CD4-positive, CD25-positive, alpha-beta regulatory T cell (primary cell): Measurements from ENCODE around the gene RALBP1. TPM values are rescaled to one million over a fixed set of nuclear protein-coding genes. Genes with fewer than 3 reads are reported as not detected.
"Not testable (repeated sequence)": the region's sequence is repeated elsewhere in the genome, so short reads cannot be mapped to it uniquely, and the experiment has no call there.

Experiments used
- ATAC-seq, 2 donors: fragments of 150-1000 bp; cut with Tn5 transposase; one replicate each; pipeline ENCODE4 v1.10.0; 2021; ENCODE audit warnings: low read depth in 2 of 2, moderate number of reproducible peaks in 2 of 2, moderate library complexity in 1 of 2
- DNase-seq, 3 donors: peaks; one replicate each; pipeline versions ENCODE4 v3.0.0 to v3.0.0-alpha.2; 2012 to 2022; ENCODE audit warnings: mixed read lengths in 1 of 3
- H3K27ac ChIP-seq: one replicate; pipeline ENCODE4 v1.7.0; 2013; ENCODE audit warnings: mild to moderate bottlenecking, low read length; ENCODE audit not compliant: insufficient read depth, poor library complexity, severe bottlenecking
- H3K27me3 ChIP-seq: one replicate; pipeline ENCODE4 v1.7.0; 2013; ENCODE audit warnings: low read length; ENCODE audit not compliant: control insufficient read depth, insufficient read depth
- H3K36me3 ChIP-seq: one replicate; pipeline ENCODE4 v1.7.0; 2013; ENCODE audit warnings: mild to moderate bottlenecking, low read length, moderate library complexity; ENCODE audit not compliant: control insufficient read depth, insufficient read depth
- H3K4me1 ChIP-seq: 2 replicates; pipeline ENCODE4 v1.7.0; 2013; ENCODE audit warnings: mild to moderate bottlenecking, low read length; ENCODE audit not compliant: insufficient read depth, control insufficient read depth, poor library complexity, severe bottlenecking
- H3K4me3 ChIP-seq: one replicate; pipeline ENCODE4 v1.7.0; 2013; ENCODE audit warnings: low read depth, mild to moderate bottlenecking, low read length, moderate library complexity
- H3K9me3 ChIP-seq, 2 experiments: 1 replicate in 1 of 2; 2 replicates in 1 of 2; pipeline ENCODE4 v1.7.0; 2013; ENCODE audit warnings: low read length in 2 of 2, mild to moderate bottlenecking in 1 of 2, moderate library complexity in 1 of 2; ENCODE audit not compliant: control insufficient read depth in 2 of 2
- H3K27ac Mint-ChIP-seq, 3 donors: one replicate each; pipeline ENCODE4 v1.8.0; 2020 to 2022; ENCODE audit warnings: mild to moderate bottlenecking in 3 of 3, mixed read lengths in 3 of 3, moderate library complexity in 2 of 3
- H3K27me3 Mint-ChIP-seq: one replicate; pipeline ENCODE4 v1.8.0; 2022; ENCODE audit warnings: mild to moderate bottlenecking, mixed read lengths
- H3K36me3 Mint-ChIP-seq: one replicate; pipeline ENCODE4 v1.8.0; 2020; ENCODE audit warnings: mixed read lengths
- H3K4me1 Mint-ChIP-seq, 4 donors: one replicate each; pipeline ENCODE4 v1.8.0; 2020 to 2022; ENCODE audit warnings: mixed read lengths in 4 of 4, mild to moderate bottlenecking in 1 of 4
- H3K4me3 Mint-ChIP-seq, 4 donors: one replicate each; pipeline ENCODE4 v1.8.0; 2020 to 2022; ENCODE audit warnings: mild to moderate bottlenecking in 4 of 4, mixed read lengths in 4 of 4, moderate library complexity in 3 of 4
- H3K9me3 Mint-ChIP-seq, 7 donors: one replicate each; pipeline ENCODE4 v1.8.0; 2020 to 2022; ENCODE audit warnings: mixed read lengths in 7 of 7, mild to moderate bottlenecking in 3 of 7, moderate library complexity in 2 of 7
- polyA plus RNA-seq, 4 donors: library from polyadenylated mRNA; unstranded; fragments of 300-500 nt; fragmentation: Illumina TruSeq; gene quantifications; one replicate each; pipeline ENCODE4 v1.2.3, GENCODE V29; 2021
- total RNA-seq: library from RNA; stranded (reverse); gene quantifications from one replicate; pipeline ENCODE4 v1.2.3, GENCODE V29; 2022

Gene RALBP1
- total and polyA plus RNA-seq, 5 donors from 2014 or later = 27.0 to 42.3 (median 38.4) TPM

GRCh38 chr18:9475643-9476591, 604 bp downstream of the RALBP1 start:
- H3K4me1 ChIP-seq = peaks cover 24% of the 10 kb centered on the region
- H3K27me3 ChIP-seq = peaks cover 13% of the 10 kb centered on the region
- Mint-ChIP-seq H3K36me3 (peaks cover 5% of the 10 kb centered on the region), H3K4me3 (peak overlapping the region; percentile 97 to 99 (median 98)), H3K9me3 (no peaks in the 10 kb centered on the region), H3K4me1 (peaks cover 25 to 46% (median 29%) of the 10 kb centered on the region in 4 donors), H3K27me3 (peaks cover 16% of the 10 kb centered on the region), H3K27ac (peak overlapping the region; percentile 15 to 95 (median 70))
- H3K9me3 ChIP-seq = no peaks in the 10 kb centered on the region
- peak; percentile 2 to 3 for ATAC-seq
- H3K27ac ChIP-seq = peak overlapping the region; percentile 76
- H3K36me3 ChIP-seq = peaks cover 4% of the 10 kb centered on the region
- H3K4me3 ChIP-seq = peak overlapping the region; percentile 86
- peak; percentile 7 to 67 (median 57) for DNase-seq

- peaks cover 13% of the 10 kb centered on the region for H3K27me3 ChIP-seq
- Mint-ChIP-seq H3K27ac (peak overlapping the region in 2 of 3 donors; percentile 84 to 90), H3K36me3 (peaks cover 12% of the 10 kb centered on the region), H3K27me3 (peaks cover 16% of the 10 kb centered on the region), H3K4me3 (peak overlapping the region; percentile 66 to 97 (median 90)), H3K4me1 (peaks cover 31 to 54% (median 33%) of the 10 kb centered on the region in 4 donors)
- H3K9me3 ChIP-seq, H3K36me3 ChIP-seq, DNase-seq, H3K27ac ChIP-seq, H3K9me3 Mint-ChIP-seq, ATAC-seq: not testable (repeated sequence)
- peak overlapping the region; percentile 86 for H3K4me3 ChIP-seq
- peaks cover 24% of the 10 kb centered on the region for H3K4me1 ChIP-seq
Observed at GRCh38 chr18:9476949-9477348, 1.6 kb downstream of the RALBP1 start.

GRCh38 chr18:9477509-9477908, 2.2 kb downstream of the RALBP1 start:
- Histone ChIP-seq H3K27me3 (peaks cover 10% of the 10 kb centered on the region), H3K4me1 (peaks cover 24% of the 10 kb centered on the region), H3K4me3 (peak overlapping the region; percentile 9), H3K27ac (peak overlapping the region; percentile 6), H3K9me3 (no peaks in the 10 kb centered on the region), H3K36me3 (peaks cover 4% of the 10 kb centered on the region)
- Mint-ChIP-seq H3K4me1 (peaks cover 33 to 59% (median 36%) of the 10 kb centered on the region in 4 donors), H3K9me3 (no peaks in the 10 kb centered on the region), H3K36me3 (peaks cover 13% of the 10 kb centered on the region), H3K27ac (peak overlapping the region in 1 of 3 donors; percentile 94), H3K27me3 (peaks cover 13% of the 10 kb centered on the region), H3K4me3 (peak overlapping the region; percentile 22 to 97 (median 81))
- no peak for DNase-seq
- no peak for ATAC-seq

- no peak for DNase-seq
- H3K27ac Mint-ChIP-seq = no peak overlapping the region
- H3K4me1 Mint-ChIP-seq = peaks cover 33 to 66% (median 42%) of the 10 kb centered on the region in 4 donors
- peaks cover 18% of the 10 kb centered on the region for H3K36me3 Mint-ChIP-seq
- Histone ChIP-seq H3K27ac (no peak overlapping the region), H3K4me1 (peaks cover 24% of the 10 kb centered on the region), H3K27me3 (peaks cover 3% of the 10 kb centered on the region), H3K9me3 (no peaks in the 10 kb centered on the region), H3K36me3 (peaks cover 4% of the 10 kb centered on the region), H3K4me3 (no peak overlapping the region)
- no peak for ATAC-seq
- H3K9me3 Mint-ChIP-seq = no peaks in the 10 kb centered on the region
- peaks cover 11% of the 10 kb centered on the region for H3K27me3 Mint-ChIP-seq
- H3K4me3 Mint-ChIP-seq = no peak overlapping the region
Observed at GRCh38 chr18:9478545-9478944, 3.2 kb downstream of the RALBP1 start.

GRCh38 chr18:9482790-9483189, 7.5 kb downstream of the RALBP1 start:
- DNase-seq = no peak
- H3K36me3 ChIP-seq = peaks cover 4% of the 10 kb centered on the region
- H3K27me3 ChIP-seq = no peaks in the 10 kb centered on the region
- H3K27ac Mint-ChIP-seq = no peak overlapping the region
- no peak overlapping the region for H3K27ac ChIP-seq
- ATAC-seq = no peak
- no peak overlapping the region for H3K4me3 ChIP-seq
- no peaks in the 10 kb centered on the region for H3K9me3 ChIP-seq
- H3K4me1 ChIP-seq = no peaks in the 10 kb centered on the region
- no peak overlapping the region for H3K4me3 Mint-ChIP-seq
- H3K4me1 Mint-ChIP-seq = peaks cover 28 to 58% (median 46%) of the 10 kb centered on the region in 4 donors
- no peaks in the 10 kb centered on the region for H3K27me3 Mint-ChIP-seq
- H3K9me3 Mint-ChIP-seq = peaks cover 0 to 5% (median 0%) of the 10 kb centered on the region in 7 donors
- peaks cover 30% of the 10 kb centered on the region for H3K36me3 Mint-ChIP-seq

- ATAC-seq (no peak), DNase-seq (no peak)
- no peak overlapping the region for H3K27ac ChIP-seq
- H3K9me3 ChIP-seq = no peaks in the 10 kb centered on the region
- no peak overlapping the region for H3K4me3 Mint-ChIP-seq
- H3K36me3 Mint-ChIP-seq = peaks cover 35% of the 10 kb centered on the region
- peaks cover 0 to 5% (median 0%) of the 10 kb centered on the region in 7 donors for H3K9me3 Mint-ChIP-seq
- H3K4me1 Mint-ChIP-seq = peaks cover 32 to 54% (median 44%) of the 10 kb centered on the region in 4 donors
- no peaks in the 10 kb centered on the region for H3K27me3 Mint-ChIP-seq
- no peaks in the 10 kb centered on the region for H3K4me1 ChIP-seq
- H3K27me3 ChIP-seq = no peaks in the 10 kb centered on the region
- H3K27ac Mint-ChIP-seq = no peak overlapping the region
- peaks cover 1% of the 10 kb centered on the region for H3K36me3 ChIP-seq
- no peak overlapping the region for H3K4me3 ChIP-seq
Observed at GRCh38 chr18:9483526-9483925, 8.2 kb downstream of the RALBP1 start.

- not testable (repeated sequence) for ATAC-seq, H3K27me3 Mint-ChIP-seq, H3K4me1 ChIP-seq, H3K9me3 ChIP-seq, DNase-seq, H3K36me3 ChIP-seq, H3K27ac ChIP-seq, H3K4me3 ChIP-seq, H3K27me3 ChIP-seq, H3K9me3 Mint-ChIP-seq
- H3K27ac Mint-ChIP-seq = peak overlapping the region in 1 of 3 donors; percentile 53
- peaks cover 30% of the 10 kb centered on the region for H3K36me3 Mint-ChIP-seq
- H3K4me3 Mint-ChIP-seq = peak overlapping the region in 1 of 4 donors; percentile 7
- peaks cover 32 to 53% (median 42%) of the 10 kb centered on the region in 4 donors for H3K4me1 Mint-ChIP-seq
Observed at GRCh38 chr18:9484856-9485255, 9.5 kb downstream of the RALBP1 start.
